ENCODE measurements around the gene PLEKHG4B.

PLEKHG4B gene

DNA sequence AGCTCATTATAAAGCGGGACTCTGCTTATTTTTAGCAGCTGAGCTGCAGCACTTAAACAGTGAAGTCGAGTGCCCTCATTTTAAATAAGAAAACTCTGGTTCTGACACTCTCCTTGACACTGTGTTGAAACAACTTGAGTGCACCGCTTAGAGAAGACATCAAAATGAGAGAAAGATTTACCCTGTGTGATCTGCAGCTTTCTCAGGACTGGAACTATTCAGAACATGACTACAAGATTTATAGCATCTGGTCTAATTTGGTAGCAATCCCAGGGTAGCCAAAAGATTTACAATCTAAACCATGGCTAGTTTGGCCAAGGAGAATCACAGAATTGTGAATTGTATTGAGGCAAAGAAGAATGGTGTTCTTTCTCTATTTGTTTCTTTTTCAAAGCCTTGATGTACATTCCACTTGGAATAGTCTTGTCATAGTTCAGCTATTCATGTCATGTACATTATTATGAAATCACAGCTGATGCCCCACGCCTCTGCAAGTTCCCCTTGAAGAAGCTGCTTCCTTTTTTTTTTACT, 38.7 kb downstream of the PLEKHG4B start:
- Histone ChIP-seq H3K4ac (ENCODE audit: low read length) (no peak overlapping the region), H3K27ac (replicated peaks; ENCODE audit: low read length) (no peak overlapping the region), H3K23ac (ENCODE audit: low read depth, low read length, poor library complexity) (no peak overlapping the region), H3K4me1 (ENCODE audit: control insufficient read depth in 2 of 2, insufficient read depth in 1 of 2, low read depth in 1 of 2, low read length in 2 of 2) (peaks cover 3 to 13% of the 10 kb centered on the region in 2 donors), H2BK12ac (ENCODE audit: low read length) (no peak overlapping the region), H4K8ac (ENCODE audit: low read depth, low read length) (no peak overlapping the region), H2BK15ac (ENCODE audit: low read length) (no peak overlapping the region), H2BK5ac (ENCODE audit: low read length) (no peak overlapping the region), H3K9ac (ENCODE audit: low read depth, low read length, poor library complexity) (no peak overlapping the region), H3K27me3 (ENCODE audit: control insufficient read depth in 3 of 3, insufficient read depth in 3 of 3, low read depth in 1 of 3, low read length in 3 of 3) (no peaks in the 10 kb centered on the region), H3K4me3 (ENCODE audit: low read length in 2 of 2) (no peak overlapping the region), H2AK5ac (ENCODE audit: low read depth, low read length) (no peak overlapping the region), H4K91ac (ENCODE audit: low read depth, low read length, poor library complexity) (no peak overlapping the region), H3K18ac (ENCODE audit: low read length) (no peak overlapping the region), H3K4me2 (ENCODE audit: insufficient read depth, low read length, poor library complexity, severe bottlenecking) (no peak overlapping the region), H2BK120ac (ENCODE audit: low read depth, low read length) (no peak overlapping the region), H3K36me3 (replicated peaks in 1 of 2; ENCODE audit: control insufficient read depth in 2 of 2, insufficient read depth in 2 of 2, low read length in 2 of 2) (peaks cover 14 to 16% of the 10 kb centered on the region in 2 donors), H3K9me3 (replicated peaks in 1 of 2; ENCODE audit: control insufficient read depth in 2 of 2, insufficient read depth in 1 of 2, low read depth in 1 of 2, low read length in 2 of 2) (peaks cover 5 to 13% of the 10 kb centered on the region in 2 donors), H2AFZ (ENCODE audit: low read length) (no peak overlapping the region), H3K79me1 (ENCODE audit: low read depth, low read length) (peaks cover 2% of the 10 kb centered on the region), H3K14ac (ENCODE audit: low read length) (no peak overlapping the region)
- WGBS, 2 donors (ENCODE audit: extremely low coverage in 2 of 2, insufficient read length in 2 of 2, insufficient replicate concordance in 1 of 2) = no CpG with 5 or more reads among the region's 4 CpGs
- DNase-seq (ENCODE audit: low spot score) = no peak

DNA sequence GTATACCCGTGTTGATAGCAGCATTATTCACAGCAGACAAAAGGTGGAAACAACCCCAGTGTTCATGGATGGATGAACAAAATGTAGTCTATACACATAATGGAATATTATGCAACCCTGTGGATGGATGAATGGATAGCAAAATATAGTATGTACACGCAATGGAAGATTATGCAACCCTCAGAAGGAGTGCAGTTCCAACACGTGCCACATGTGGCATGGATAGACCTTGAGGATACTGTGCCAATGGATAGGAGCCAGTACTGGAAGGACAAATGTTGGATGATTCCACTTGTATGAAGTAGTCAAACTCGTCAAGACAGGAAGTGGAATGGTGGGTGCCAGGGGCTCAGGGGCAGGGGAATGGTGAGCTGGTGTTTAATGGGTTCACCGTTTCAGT, 44.9 kb downstream of the PLEKHG4B start:
- Histone ChIP-seq H3K9ac (ENCODE audit: low read depth, low read length, poor library complexity) (no peak overlapping the region), H3K4me3 (ENCODE audit: low read length in 2 of 2) (no peak overlapping the region), H3K27me3 (ENCODE audit: control insufficient read depth in 3 of 3, insufficient read depth in 3 of 3, low read depth in 1 of 3, low read length in 3 of 3) (no peaks in the 10 kb centered on the region), H2BK15ac (ENCODE audit: low read length) (no peak overlapping the region), H3K14ac (ENCODE audit: low read length) (no peak overlapping the region), H2AK5ac (ENCODE audit: low read depth, low read length) (no peak overlapping the region), H3K23ac (ENCODE audit: low read depth, low read length, poor library complexity) (no peak overlapping the region), H2AFZ (ENCODE audit: low read length) (no peak overlapping the region), H3K36me3 (replicated peaks in 1 of 2; ENCODE audit: control insufficient read depth in 2 of 2, insufficient read depth in 2 of 2, low read length in 2 of 2) (peaks cover 13 to 17% of the 10 kb centered on the region in 2 donors), H3K4ac (ENCODE audit: low read length) (no peak overlapping the region), H3K4me2 (ENCODE audit: insufficient read depth, low read length, poor library complexity, severe bottlenecking) (no peak overlapping the region), H3K18ac (ENCODE audit: low read length) (no peak overlapping the region), H4K8ac (ENCODE audit: low read depth, low read length) (no peak overlapping the region), H4K91ac (ENCODE audit: low read depth, low read length, poor library complexity) (no peak overlapping the region), H2BK5ac (ENCODE audit: low read length) (no peak overlapping the region), H2BK120ac (ENCODE audit: low read depth, low read length) (no peak overlapping the region), H3K27ac (replicated peaks; ENCODE audit: low read length) (no peak overlapping the region), H3K79me1 (ENCODE audit: low read depth, low read length) (peaks cover 6% of the 10 kb centered on the region), H2BK12ac (ENCODE audit: low read length) (no peak overlapping the region), H3K9me3 (replicated peaks in 1 of 2; ENCODE audit: control insufficient read depth in 2 of 2, insufficient read depth in 1 of 2, low read depth in 1 of 2, low read length in 2 of 2) (no peaks in the 10 kb centered on the region), H3K4me1 (ENCODE audit: control insufficient read depth in 2 of 2, insufficient read depth in 1 of 2, low read depth in 1 of 2, low read length in 2 of 2) (no peaks in the 10 kb centered on the region)
- DNase-seq (ENCODE audit: low spot score) = no peak
- no CpG with 5 or more reads among the region's 5 CpGs for WGBS, 2 donors (ENCODE audit: extremely low coverage in 2 of 2, insufficient read length in 2 of 2, insufficient replicate concordance in 1 of 2)

DNA sequence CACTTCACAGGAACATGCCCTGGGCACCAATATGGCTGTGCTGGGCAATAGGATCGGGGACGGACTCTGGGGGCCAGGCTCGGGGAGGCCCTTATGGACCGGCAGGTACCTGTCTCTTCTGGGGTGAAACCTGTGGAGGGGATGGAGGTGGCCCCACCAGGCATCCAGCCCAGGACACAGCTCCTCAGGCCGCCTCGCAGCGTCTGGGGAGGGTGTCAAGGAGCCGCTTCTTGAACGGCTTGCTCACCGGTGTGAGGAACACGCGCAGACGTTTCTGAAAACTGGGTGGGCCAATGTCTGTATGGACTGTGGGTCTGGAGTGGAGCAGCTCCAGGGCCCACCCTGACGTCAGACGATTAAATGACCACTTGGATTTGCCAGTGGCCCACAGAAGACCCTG, 45.8 kb downstream of the PLEKHG4B start:
- Histone ChIP-seq H3K27me3 (ENCODE audit: control insufficient read depth in 3 of 3, insufficient read depth in 3 of 3, low read depth in 1 of 3, low read length in 3 of 3) (no peaks in the 10 kb centered on the region), H3K23ac (ENCODE audit: low read depth, low read length, poor library complexity) (no peak overlapping the region), H3K79me1 (ENCODE audit: low read depth, low read length) (peaks cover 6% of the 10 kb centered on the region), H3K9ac (ENCODE audit: low read depth, low read length, poor library complexity) (no peak overlapping the region), H3K4ac (ENCODE audit: low read length) (no peak overlapping the region), H3K36me3 (replicated peaks in 1 of 2; ENCODE audit: control insufficient read depth in 2 of 2, insufficient read depth in 2 of 2, low read length in 2 of 2) (peaks cover 22 to 25% of the 10 kb centered on the region in 2 donors), H2BK12ac (ENCODE audit: low read length) (no peak overlapping the region), H2BK5ac (ENCODE audit: low read length) (no peak overlapping the region), H2AK5ac (ENCODE audit: low read depth, low read length) (no peak overlapping the region), H3K27ac (replicated peaks; ENCODE audit: low read length) (no peak overlapping the region), H3K14ac (ENCODE audit: low read length) (no peak overlapping the region), H3K4me2 (ENCODE audit: insufficient read depth, low read length, poor library complexity, severe bottlenecking) (no peak overlapping the region), H2AFZ (ENCODE audit: low read length) (no peak overlapping the region), H4K91ac (ENCODE audit: low read depth, low read length, poor library complexity) (no peak overlapping the region), H3K18ac (ENCODE audit: low read length) (peak overlapping the region; percentile 72), H4K8ac (ENCODE audit: low read depth, low read length) (no peak overlapping the region), H2BK120ac (ENCODE audit: low read depth, low read length) (no peak overlapping the region), H3K4me1 (ENCODE audit: control insufficient read depth in 2 of 2, insufficient read depth in 1 of 2, low read depth in 1 of 2, low read length in 2 of 2) (no peaks in the 10 kb centered on the region), H2BK15ac (ENCODE audit: low read length) (no peak overlapping the region), H3K9me3 (replicated peaks in 1 of 2; ENCODE audit: control insufficient read depth in 2 of 2, insufficient read depth in 1 of 2, low read depth in 1 of 2, low read length in 2 of 2) (peaks cover 0 to 4% of the 10 kb centered on the region in 2 donors), H3K4me3 (ENCODE audit: low read length in 2 of 2) (no peak overlapping the region)
- DNase-seq (ENCODE audit: low spot score) = no peak
- WGBS, 2 donors (ENCODE audit: extremely low coverage in 2 of 2, insufficient read length in 2 of 2, insufficient replicate concordance in 1 of 2) = no CpG with 5 or more reads among the region's 15 CpGs

DNA sequence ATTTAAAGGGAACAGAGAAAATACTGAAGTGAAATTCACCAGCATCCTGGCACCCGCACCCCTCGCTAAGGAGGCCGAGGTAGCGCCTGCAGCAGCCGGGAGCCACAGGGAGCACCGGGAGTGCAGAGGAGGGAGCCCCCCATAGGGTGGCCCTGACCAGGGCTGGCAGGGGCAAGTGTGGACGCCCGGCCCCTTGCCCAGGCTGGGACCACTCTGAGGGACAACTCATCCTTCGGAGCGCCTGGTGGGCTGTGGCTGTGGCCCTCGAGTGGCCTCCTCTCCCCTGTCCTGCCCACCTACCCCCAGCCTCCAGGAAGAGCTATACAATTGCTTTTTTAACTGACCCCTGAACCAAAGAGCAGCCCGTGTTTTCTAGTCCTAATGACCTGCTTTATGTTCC, 47.0 kb downstream of the PLEKHG4B start:
- no peak overlapping the region for H2BK15ac ChIP-seq (ENCODE audit: low read length)
- H3K4ac ChIP-seq (ENCODE audit: low read length) = no peak overlapping the region
- peaks cover 10% of the 10 kb centered on the region for H3K79me1 ChIP-seq (ENCODE audit: low read depth, low read length)
- no peaks in the 10 kb centered on the region for H3K27me3 ChIP-seq (ENCODE audit: control insufficient read depth in 3 of 3, insufficient read depth in 3 of 3, low read depth in 1 of 3, low read length in 3 of 3)
- no peak overlapping the region for H3K4me3 ChIP-seq (ENCODE audit: low read length in 2 of 2)
- no peak overlapping the region for H2BK12ac ChIP-seq (ENCODE audit: low read length)
- peaks cover 0 to 6% of the 10 kb centered on the region in 2 donors for H3K9me3 ChIP-seq (replicated peaks in 1 of 2; ENCODE audit: control insufficient read depth in 2 of 2, insufficient read depth in 1 of 2, low read depth in 1 of 2, low read length in 2 of 2)
- peaks cover 24 to 35% of the 10 kb centered on the region in 2 donors for H3K36me3 ChIP-seq (replicated peaks in 1 of 2; ENCODE audit: control insufficient read depth in 2 of 2, insufficient read depth in 2 of 2, low read length in 2 of 2)
- no peak for DNase-seq (ENCODE audit: low spot score)
- H3K4me2 ChIP-seq (ENCODE audit: insufficient read depth, low read length, poor library complexity, severe bottlenecking) = no peak overlapping the region
- WGBS, 2 donors (ENCODE audit: extremely low coverage in 2 of 2, insufficient read length in 2 of 2, insufficient replicate concordance in 1 of 2) = no CpG with 5 or more reads among the region's 12 CpGs
- peak overlapping the region; percentile 49 for H3K14ac ChIP-seq (ENCODE audit: low read length)
- H2AFZ ChIP-seq (ENCODE audit: low read length) = no peak overlapping the region
- no peak overlapping the region for H2AK5ac ChIP-seq (ENCODE audit: low read depth, low read length)
- H3K23ac ChIP-seq (ENCODE audit: low read depth, low read length, poor library complexity) = peak overlapping the region; percentile 92
- H4K8ac ChIP-seq (ENCODE audit: low read depth, low read length) = no peak overlapping the region
- no peak overlapping the region for H2BK120ac ChIP-seq (ENCODE audit: low read depth, low read length)
- H3K4me1 ChIP-seq (ENCODE audit: control insufficient read depth in 2 of 2, insufficient read depth in 1 of 2, low read depth in 1 of 2, low read length in 2 of 2) = no peaks in the 10 kb centered on the region
- H4K91ac ChIP-seq (ENCODE audit: low read depth, low read length, poor library complexity) = no peak overlapping the region
- peak overlapping the region; percentile 88 for H2BK5ac ChIP-seq (ENCODE audit: low read length)
- H3K9ac ChIP-seq (ENCODE audit: low read depth, low read length, poor library complexity) = no peak overlapping the region
- no peak overlapping the region for H3K27ac ChIP-seq (replicated peaks; ENCODE audit: low read length)
- peak overlapping the region; percentile 51 for H3K18ac ChIP-seq (ENCODE audit: low read length)

All from neuronal stem cell (in vitro differentiated cells).